PC-9 (cell line): Measurements from ENCODE around the gene UBL4B.

ENCODE experiments used
- EZH2 ChIP-seq: fragments of 200-600 bp; sonication (generic); IDR thresholded peaks from 2 replicates; pipeline ENCODE4 v1.8.0; 2017; ENCODE audit warnings: antibody characterized with exemption, low read depth
- TF ChIP-seq, protein P1 (sequence below): fragments of 200-600 bp; sonication (generic); conservative IDR thresholded peaks from 2 replicates; pipeline ENCODE4 v1.6.1; 2017; ENCODE audit warnings: mixed run types, antibody characterized with exemption, mild to moderate bottlenecking, moderate library complexity

DNA sequence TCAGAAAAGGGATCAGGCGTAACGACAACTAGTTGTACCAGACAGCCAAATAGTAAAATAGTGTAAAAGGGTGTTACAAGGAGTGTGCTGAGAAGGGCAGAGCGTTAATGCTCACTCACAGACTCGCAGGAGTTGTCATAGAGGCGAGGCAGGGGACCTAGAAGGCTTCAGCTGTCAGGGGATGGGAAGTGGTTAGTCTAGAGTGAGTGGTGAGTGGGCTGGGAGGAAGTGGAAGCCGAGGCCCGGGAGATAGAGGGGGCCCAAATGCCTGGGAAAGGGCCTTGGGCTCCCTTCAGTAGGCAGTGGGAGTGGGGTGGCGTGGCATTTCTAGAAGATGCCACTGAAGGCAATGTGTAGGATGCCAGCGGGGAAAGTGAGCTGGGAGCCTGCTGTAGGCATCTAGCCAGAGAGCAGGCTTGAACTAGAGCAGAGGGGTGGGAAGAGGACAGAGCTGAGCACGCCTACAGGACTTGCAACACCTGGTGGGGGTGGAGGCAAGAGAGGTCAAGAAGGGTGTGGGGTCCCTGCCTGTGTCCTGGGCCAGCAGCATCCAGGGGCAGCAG is 48.4 kb downstream of the UBL4B start:
- TF ChIP-seq EZH2: no peak
- TF ChIP-seq, protein P1, sequence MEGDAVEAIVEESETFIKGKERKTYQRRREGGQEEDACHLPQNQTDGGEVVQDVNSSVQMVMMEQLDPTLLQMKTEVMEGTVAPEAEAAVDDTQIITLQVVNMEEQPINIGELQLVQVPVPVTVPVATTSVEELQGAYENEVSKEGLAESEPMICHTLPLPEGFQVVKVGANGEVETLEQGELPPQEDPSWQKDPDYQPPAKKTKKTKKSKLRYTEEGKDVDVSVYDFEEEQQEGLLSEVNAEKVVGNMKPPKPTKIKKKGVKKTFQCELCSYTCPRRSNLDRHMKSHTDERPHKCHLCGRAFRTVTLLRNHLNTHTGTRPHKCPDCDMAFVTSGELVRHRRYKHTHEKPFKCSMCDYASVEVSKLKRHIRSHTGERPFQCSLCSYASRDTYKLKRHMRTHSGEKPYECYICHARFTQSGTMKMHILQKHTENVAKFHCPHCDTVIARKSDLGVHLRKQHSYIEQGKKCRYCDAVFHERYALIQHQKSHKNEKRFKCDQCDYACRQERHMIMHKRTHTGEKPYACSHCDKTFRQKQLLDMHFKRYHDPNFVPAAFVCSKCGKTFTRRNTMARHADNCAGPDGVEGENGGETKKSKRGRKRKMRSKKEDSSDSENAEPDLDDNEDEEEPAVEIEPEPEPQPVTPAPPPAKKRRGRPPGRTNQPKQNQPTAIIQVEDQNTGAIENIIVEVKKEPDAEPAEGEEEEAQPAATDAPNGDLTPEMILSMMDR: no peak
